Activated CD4-positive, alpha-beta T cell treated with anti-CD3 and anti-CD28 coated beads for 36 hours (primary cell): ENCODE measurements around the gene CYFIP2. TPM values are rescaled to one million over a fixed set of nuclear protein-coding genes. Genes with fewer than 3 reads are reported as not detected.

Experiments
- ATAC-seq: fragments of 200-7000 bp; cut with Tn5 transposase; one replicate; pipeline ENCODE4 v1.10.0; 2021; ENCODE audit warnings: mild to moderate bottlenecking, moderate library complexity
- CTCF ChIA-PET: fragments of 350-600 bp; sonication (Branson Sonifier 250); formaldehyde crosslinking; loops from one replicate; lab custom pipeline; 2021; ENCODE audit warnings: antibody characterized with exemption; lab: Charles Lee
- POLR2A ChIA-PET: fragments of 350-600 bp; sonication (Branson Sonifier 250); formaldehyde crosslinking; loops from one replicate; lab custom pipeline; 2021; ENCODE audit warnings: antibody characterized with exemption, inconsistent platforms; lab: Charles Lee
- DNase-seq: peaks from one replicate; pipeline ENCODE4 v3.0.0-alpha.2; 2020
- H3K27ac Mint-ChIP-seq: one replicate; pipeline ENCODE4 v1.8.0; 2021; ENCODE audit warnings: mixed read lengths
- H3K27me3 Mint-ChIP-seq: one replicate; pipeline ENCODE4 v1.8.0; 2021; ENCODE audit warnings: mixed read lengths
- H3K36me3 Mint-ChIP-seq: one replicate; pipeline ENCODE4 v1.8.0; 2021; ENCODE audit warnings: low read depth, mixed read lengths
- H3K4me1 Mint-ChIP-seq: one replicate; pipeline ENCODE4 v1.8.0; 2021; ENCODE audit warnings: mixed read lengths
- H3K4me3 Mint-ChIP-seq: one replicate; pipeline ENCODE4 v1.8.0; 2021; ENCODE audit warnings: mild to moderate bottlenecking, moderate library complexity, mixed read lengths
- H3K9me3 Mint-ChIP-seq: one replicate; pipeline ENCODE4 v1.8.0; 2021; ENCODE audit warnings: low read depth, mixed read lengths
- intact Hi-C, 2 experiments: fragments of 100-400 bp; cut with DNase I in 1 of 2; cut with micrococcal nuclease in 1 of 2; formaldehyde crosslinking; loops; one replicate each; pipeline versions ENCODE4 v1.14.2 to v1.15.1; 2022 to 2024; cut with DNase I, micrococcal nuclease
- total RNA-seq, 2 experiments: library from RNA; stranded (reverse); gene quantifications; one replicate each; pipeline ENCODE4 v1.2.3, GENCODE V29; 2021

The CYFIP2 gene
- total RNA-seq, result 100 to 1,000 TPM; 277 to 526 TPM

DNA sequence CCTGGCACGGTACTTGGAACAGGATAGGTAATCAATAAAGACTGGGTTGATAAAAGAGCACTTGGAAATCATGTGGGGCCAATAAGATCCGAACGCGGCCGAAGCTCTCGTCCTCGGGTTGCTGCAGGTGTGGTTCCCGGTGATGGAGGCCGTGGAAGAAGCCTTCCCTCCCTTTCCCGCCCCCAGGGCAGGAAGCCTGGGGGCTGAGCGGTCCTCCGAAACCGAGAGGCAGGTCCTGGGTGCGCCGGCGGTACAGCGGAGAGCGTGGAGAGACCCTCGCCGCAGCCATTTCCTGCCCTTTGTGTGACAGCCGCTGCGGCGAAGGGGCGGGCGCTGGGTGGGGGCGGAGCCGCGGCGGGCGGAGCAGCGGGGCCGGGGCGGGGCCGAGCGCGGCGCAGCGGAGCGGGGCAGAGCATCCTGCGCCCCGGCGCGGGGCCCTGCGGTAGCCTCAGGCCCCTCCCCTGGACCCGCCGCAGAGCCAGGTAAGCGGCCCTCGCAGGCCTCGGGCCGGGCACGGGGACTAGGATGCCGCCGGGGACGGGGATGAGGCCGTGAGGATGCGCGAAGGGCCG lies at the start of gene CYFIP2:
CYFIP2 (plus strand) TSS at position 410 of the 572 bp plus-strand sequence. CDS start 19,239 bp downstream, outside the sequence.
- peak within 1 kb of the TSS; percentile 96 for H3K4me3 Mint-ChIP-seq

DNA sequence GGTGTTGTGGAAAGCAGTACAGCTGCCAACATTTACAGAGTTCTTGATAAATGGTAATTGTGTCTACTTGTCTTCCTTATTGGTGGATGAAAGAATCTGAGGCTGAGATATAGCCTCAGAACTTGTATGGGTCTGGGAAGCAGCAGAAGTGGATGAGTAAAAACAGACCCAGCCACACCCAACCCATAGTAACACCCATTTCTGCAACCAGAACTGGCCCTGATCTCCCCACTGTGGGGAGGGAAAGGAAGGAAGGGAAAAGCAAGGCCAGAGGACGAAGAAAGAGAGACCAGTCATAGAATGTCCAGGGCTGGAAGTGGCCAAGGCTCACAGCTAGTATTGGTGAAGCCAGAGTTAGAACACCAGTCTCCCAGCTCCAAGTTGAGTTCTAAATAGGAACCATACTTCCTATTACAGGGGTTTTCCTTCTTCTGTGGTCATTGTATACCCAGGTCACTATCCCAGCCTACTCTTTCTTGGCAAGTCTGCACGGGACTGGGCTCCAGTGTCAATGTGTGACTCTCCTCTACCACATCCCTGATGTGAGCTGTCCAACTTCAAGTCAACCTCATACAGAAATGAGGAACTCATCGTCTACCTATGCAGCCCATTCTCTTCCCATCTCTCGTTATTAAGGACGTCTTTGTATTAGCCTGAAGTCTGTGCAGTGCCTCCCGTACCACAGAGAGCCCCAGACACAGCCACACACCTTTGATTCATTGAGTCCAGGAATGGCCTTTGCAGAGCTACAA lies 49.4 kb upstream of the CYFIP2 start:
- DNase-seq (no peak), ATAC-seq (no peak)
- H3K4me3 Mint-ChIP-seq, result peak overlapping the region; percentile 54
- intact Hi-C loops, result loop anchor here in 1 of 2 experiments (1.0 to 10.0 kb wide), 2 partner anchors 18 to 192 kb away; no protein-coding TSS in a partner anchor
- ChIA-PET CTCF (interaction anchor here (0.8 to 4.2 kb wide), 10 partner anchors 9 to 74 kb away, joined by 3 to 25 read pairs (median 4); partner anchors contain the start of gene MED7), POLR2A (interaction anchor here (0.6 to 1.9 kb wide), 16 partner anchors 8 to 278 kb away, joined by 3 to 7 read pairs (median 4); partner anchors contain the start of gene MED7)
- H3K4me1 Mint-ChIP-seq, result peaks cover 97% of the 10 kb centered on the region
- H3K27ac Mint-ChIP-seq, result peak overlapping the region; percentile 90
- no peaks in the 10 kb centered on the region for H3K27me3 Mint-ChIP-seq
- H3K9me3 Mint-ChIP-seq, result peaks cover 2% of the 10 kb centered on the region
- H3K36me3 Mint-ChIP-seq, result peaks cover 96% of the 10 kb centered on the region

More for the DNA sequence above, at the start of gene CYFIP2:
- ChIA-PET POLR2A (interaction anchor here (0.9 kb wide), 1 partner anchor 12 kb away, joined by 4 read pairs; no protein-coding TSS in a partner anchor), CTCF (interaction anchor here (0.6 to 4.5 kb wide), 6 partner anchors 8 to 45 kb away, joined by 3 to 33 read pairs (median 4); no protein-coding TSS in a partner anchor)
- intact Hi-C loops, result loop anchor here (1.0 to 5.0 kb wide), 6 partner anchors 12 to 116 kb away; no protein-coding TSS in a partner anchor
- ATAC-seq (peak; percentile 78), DNase-seq (peak; percentile 91)
- H3K27me3 Mint-ChIP-seq, result no peaks in the 10 kb centered on the region
- peak within 1 kb of the TSS; percentile 98 for H3K27ac Mint-ChIP-seq
- H3K4me1 Mint-ChIP-seq, result peaks cover 68% of the 10 kb centered on the region
- peaks cover 38% of the 10 kb centered on the region for H3K36me3 Mint-ChIP-seq
- no peaks in the 10 kb centered on the region for H3K9me3 Mint-ChIP-seq

DNA sequence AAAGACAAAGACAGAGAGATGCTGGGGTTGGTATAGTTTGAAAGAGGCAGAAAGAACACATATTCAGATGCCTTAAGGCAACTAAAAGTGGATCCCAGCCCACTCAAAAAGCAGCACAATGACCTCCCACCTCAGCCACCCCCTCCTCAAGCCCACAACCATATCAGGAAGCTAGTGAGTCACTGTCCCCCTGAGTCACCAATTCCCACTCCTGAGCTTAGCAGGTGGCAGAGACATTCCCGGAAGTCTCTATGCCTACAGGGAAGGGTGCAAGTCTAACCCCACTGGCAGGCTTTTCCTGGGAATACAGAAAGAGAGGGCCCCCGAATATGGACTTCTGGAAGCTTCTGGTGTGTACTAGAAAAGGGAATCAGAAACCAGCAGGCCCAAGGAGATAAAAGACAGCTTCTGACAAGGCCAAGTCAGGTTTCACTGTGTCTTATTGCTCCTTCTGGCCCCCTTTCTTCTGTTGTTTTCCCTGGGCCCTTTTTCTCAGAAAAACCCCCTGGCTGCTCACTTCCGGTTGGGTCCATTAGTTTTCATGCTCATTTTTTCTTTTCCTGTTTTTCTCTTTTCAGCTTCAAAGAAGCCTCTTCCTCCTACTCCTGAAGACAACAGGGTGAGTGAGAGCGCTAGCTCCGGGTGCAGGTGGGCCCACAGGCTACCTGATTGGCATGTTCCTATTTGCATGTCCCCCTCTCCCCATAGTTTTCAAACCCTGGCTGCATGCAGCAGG lies 48.5 kb upstream of the CYFIP2 start:
- H3K27ac Mint-ChIP-seq, result peak overlapping the region; percentile 90
- intact Hi-C loops, result loop anchor here (1.0 to 10.0 kb wide), 3 partner anchors 19 to 641 kb away; partner anchors contain the start of gene CLINT1 (in 1 of the 2)
- POLR2A ChIA-PET, result interaction anchor here (0.6 to 1.6 kb wide), 13 partner anchors 11 to 278 kb away, joined by 3 to 7 read pairs (median 4); partner anchors contain the start of gene MED7
- CTCF ChIA-PET, result interaction anchor here (0.6 to 4.2 kb wide), 13 partner anchors 8 to 68 kb away, joined by 3 to 25 read pairs (median 4); no protein-coding TSS in a partner anchor
- no peaks in the 10 kb centered on the region for H3K27me3 Mint-ChIP-seq
- peak overlapping the region; percentile 54 for H3K4me3 Mint-ChIP-seq
- peaks cover 96% of the 10 kb centered on the region for H3K4me1 Mint-ChIP-seq
- DNase-seq, result peak; percentile 63
- peak; percentile 1 for ATAC-seq
- H3K36me3 Mint-ChIP-seq, result peaks cover 94% of the 10 kb centered on the region
- H3K9me3 Mint-ChIP-seq, result peaks cover 2% of the 10 kb centered on the region

DNA sequence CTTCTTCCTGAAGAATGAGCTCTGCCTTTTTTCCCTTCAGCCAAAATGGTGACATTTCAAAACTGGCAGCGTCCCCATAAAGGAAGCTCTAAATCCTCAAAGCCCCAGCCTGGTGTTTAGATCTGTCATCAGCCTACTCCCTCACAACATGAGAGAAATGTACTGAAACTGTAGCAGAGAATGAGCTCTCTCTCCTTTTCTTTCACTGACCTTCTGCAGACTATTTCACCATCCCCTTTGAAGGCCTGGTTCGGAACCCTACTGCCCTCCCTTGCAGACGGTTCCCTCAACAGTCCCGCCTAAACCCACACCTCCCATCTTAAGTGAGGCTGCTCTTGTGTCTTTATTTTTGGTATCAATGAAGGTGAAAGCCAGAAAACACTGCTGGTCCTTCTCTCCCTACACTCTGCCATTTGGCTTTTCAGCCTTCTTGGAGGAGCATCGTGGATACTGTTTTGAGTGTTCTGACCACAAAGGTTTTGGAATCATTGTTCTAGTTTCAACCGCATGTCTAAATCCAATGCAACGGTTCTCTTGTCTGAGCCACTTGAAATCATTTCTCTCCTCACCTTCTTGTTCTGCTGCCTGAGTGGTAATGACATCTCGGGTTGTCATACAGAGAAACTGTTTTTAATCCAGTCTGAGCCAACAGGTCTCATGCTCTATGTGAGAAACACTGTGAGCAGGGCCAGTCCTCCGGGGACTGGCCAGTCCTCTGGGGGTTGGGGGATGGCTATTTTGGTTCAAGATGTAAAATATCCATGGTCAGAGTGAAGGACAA lies 46.2 kb upstream of the CYFIP2 start:
- H3K27me3 Mint-ChIP-seq, result no peaks in the 10 kb centered on the region
- POLR2A ChIA-PET, result interaction anchor here (0.6 to 1.4 kb wide), 16 partner anchors 14 to 131 kb away, joined by 3 to 10 read pairs (median 3); partner anchors contain the start of gene ITK

DNA sequence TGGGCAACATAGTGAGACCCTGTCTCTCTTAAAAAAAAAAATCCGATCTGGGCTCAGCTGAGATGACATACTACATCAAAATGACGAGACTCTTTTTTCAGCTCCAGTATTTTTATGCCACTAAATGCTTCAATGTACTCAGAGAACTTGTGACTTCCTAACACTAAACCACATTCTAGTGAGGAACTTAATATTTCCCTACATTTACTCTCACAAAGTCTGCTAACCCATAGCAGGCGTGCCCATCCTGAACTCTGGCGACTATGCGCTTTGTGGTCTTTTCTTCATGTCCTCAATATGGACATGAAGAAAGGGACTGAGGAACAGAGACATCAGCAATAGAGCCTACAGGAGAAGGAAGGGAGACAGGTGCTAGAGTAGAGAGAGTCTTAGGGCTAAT lies 44.0 kb upstream of the CYFIP2 start:
- Mint-ChIP-seq H3K4me3 (peak overlapping the region; percentile 77), H3K36me3 (peaks cover 91% of the 10 kb centered on the region), H3K9me3 (peaks cover 2% of the 10 kb centered on the region), H3K27ac (peak overlapping the region; percentile 99), H3K4me1 (peaks cover 89% of the 10 kb centered on the region), H3K27me3 (no peaks in the 10 kb centered on the region)
- DNase-seq (no peak), ATAC-seq (peak; percentile 2)
- ChIA-PET POLR2A (interaction anchor here (0.7 to 1.4 kb wide), 9 partner anchors 14 to 302 kb away, joined by 3 to 8 read pairs (median 4); no protein-coding TSS in a partner anchor), CTCF (interaction anchor here (0.5 to 1.9 kb wide), 10 partner anchors 13 to 197 kb away, joined by 3 to 16 read pairs (median 4); partner anchors contain the start of gene ITK)
- intact Hi-C loops, result loop anchor here (1.0 to 5.0 kb wide), 14 partner anchors 11 to 301 kb away; partner anchors contain the start of gene CYFIP2 (in 1 of the 2)

More for the DNA sequence above, 46.2 kb upstream of the CYFIP2 start:
- peak; percentile 63 for ATAC-seq
- intact Hi-C loops, result loop anchor here (1.0 to 10.0 kb wide), 5 partner anchors 39 to 639 kb away; partner anchors contain the start of genes CLINT1 (in 1 of the 2), CYFIP2 (in 1 of the 2) and ITK (in 1 of the 2)
- peak; percentile 62 for DNase-seq
- Mint-ChIP-seq H3K36me3 (peaks cover 91% of the 10 kb centered on the region), H3K4me1 (peaks cover 90% of the 10 kb centered on the region), H3K27ac (peak overlapping the region; percentile 93), H3K4me3 (peak overlapping the region; percentile 33), H3K9me3 (no peaks in the 10 kb centered on the region)
- CTCF ChIA-PET, result interaction anchor here (0.7 to 4.2 kb wide), 9 partner anchors 12 to 70 kb away, joined by 3 to 25 read pairs (median 4); partner anchors contain the start of gene ITK

DNA sequence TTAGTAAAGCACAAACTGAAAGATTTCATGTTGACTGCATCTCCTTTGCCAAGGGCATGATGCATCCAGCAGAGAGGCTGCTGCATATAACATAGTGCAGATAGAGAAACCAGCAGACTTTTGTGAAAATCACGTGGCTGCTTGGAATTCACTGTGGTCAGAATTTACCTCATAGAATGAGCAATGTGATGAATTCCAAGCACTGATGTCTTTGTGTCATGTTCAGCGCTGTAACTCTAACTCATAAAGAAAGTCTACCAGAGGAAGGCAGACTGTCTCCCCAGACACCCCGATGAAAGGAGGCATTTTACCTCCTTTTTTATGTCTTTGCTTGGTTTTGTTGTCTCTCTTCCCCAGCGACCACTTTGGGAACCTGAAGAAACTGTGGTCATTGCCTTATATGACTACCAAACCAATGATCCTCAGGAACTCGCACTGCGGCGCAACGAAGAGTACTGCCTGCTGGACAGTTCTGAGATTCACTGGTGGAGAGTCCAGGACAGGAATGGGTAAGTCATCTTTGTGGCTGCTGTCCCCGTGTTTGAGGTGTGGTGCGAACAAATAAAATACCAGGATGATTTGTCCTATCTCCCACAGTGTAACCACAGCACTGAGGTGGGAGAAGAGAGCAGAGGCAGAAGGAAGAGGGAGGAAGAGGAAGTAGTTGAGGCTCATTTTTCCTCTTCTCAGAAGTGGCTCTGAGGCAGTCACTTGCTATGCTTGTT lies 43.3 kb upstream of the CYFIP2 start:
- Mint-ChIP-seq H3K27ac (peak overlapping the region; percentile 99), H3K4me1 (peaks cover 86% of the 10 kb centered on the region), H3K27me3 (no peaks in the 10 kb centered on the region), H3K36me3 (peaks cover 91% of the 10 kb centered on the region), H3K9me3 (peaks cover 2% of the 10 kb centered on the region), H3K4me3 (peak overlapping the region; percentile 77)
- ATAC-seq (peak; percentile 63), DNase-seq (peak; percentile 86)
- CTCF ChIA-PET, result interaction anchor here (1.1 to 1.9 kb wide), 6 partner anchors 12 to 74 kb away, joined by 3 to 16 read pairs (median 5); partner anchors contain the start of gene ITK
- intact Hi-C loops, result loop anchor here (1.0 to 5.0 kb wide), 14 partner anchors 11 to 302 kb away; partner anchors contain the start of gene CYFIP2 (in 1 of the 2)
- POLR2A ChIA-PET, result interaction anchor here (0.6 to 1.4 kb wide), 7 partner anchors 24 to 302 kb away, joined by 3 to 7 read pairs (median 4); no protein-coding TSS in a partner anchor

DNA sequence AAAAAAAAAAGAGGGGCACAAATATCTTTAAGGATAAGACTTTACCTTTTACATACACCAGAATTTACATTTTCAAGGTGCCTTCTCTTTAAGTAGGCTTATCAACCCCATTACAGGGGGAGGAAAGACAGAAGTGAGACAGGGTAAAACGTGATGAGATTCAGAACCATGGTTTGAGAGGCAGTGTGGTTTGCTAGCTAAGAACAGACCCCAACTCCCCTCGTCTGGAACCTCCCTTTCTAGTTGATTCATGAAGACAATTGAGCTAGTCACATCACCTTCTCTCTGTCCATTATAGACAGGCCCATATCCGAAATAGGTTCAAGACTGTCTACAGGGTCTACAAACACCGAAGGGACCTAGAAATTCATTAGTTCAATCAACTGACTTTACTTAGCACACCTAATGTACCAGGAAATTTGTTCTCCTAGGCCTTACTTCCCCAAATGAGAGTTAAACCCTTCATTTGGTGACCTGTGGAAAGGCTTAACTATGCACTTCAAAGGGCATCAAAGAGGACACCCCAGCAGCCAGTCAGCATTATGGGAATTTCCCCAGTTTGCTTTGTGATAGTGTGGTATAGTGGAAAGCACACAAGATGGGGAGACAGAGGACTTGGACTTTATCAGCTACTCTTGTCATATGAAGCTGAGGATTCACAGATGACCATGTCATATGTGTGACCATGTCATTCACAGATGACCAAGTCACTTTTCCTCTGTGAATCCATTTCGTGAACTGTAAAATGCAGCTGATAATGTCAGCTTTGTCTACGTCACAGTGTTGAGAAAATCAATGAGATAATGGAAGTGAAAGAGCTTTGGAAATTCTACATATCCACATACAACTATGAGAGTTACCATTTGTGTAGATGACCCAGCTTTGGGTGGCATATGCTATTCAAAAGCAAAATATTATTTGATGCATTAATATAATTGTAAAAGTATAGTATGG lies 40.2 kb upstream of the CYFIP2 start:
- Mint-ChIP-seq H3K4me1 (peaks cover 73% of the 10 kb centered on the region), H3K4me3 (peak overlapping the region; percentile 77), H3K36me3 (peaks cover 83% of the 10 kb centered on the region), H3K9me3 (peaks cover 2% of the 10 kb centered on the region), H3K27me3 (no peaks in the 10 kb centered on the region), H3K27ac (peak overlapping the region; percentile 96)
- intact Hi-C loops, result loop anchor here in 1 of 2 experiments (1.0 kb wide), 2 partner anchors 22 to 28 kb away; no protein-coding TSS in a partner anchor
- ATAC-seq, result peak; percentile 30
- DNase-seq, result no peak
- ChIA-PET POLR2A (interaction anchor here (0.7 to 2.2 kb wide), 9 partner anchors 10 to 58 kb away, joined by 3 to 7 read pairs (median 4); partner anchors contain the start of gene ITK), CTCF (interaction anchor here (1.0 to 3.6 kb wide), 13 partner anchors 9 to 88 kb away, joined by 3 to 20 read pairs (median 4); no protein-coding TSS in a partner anchor)

DNA sequence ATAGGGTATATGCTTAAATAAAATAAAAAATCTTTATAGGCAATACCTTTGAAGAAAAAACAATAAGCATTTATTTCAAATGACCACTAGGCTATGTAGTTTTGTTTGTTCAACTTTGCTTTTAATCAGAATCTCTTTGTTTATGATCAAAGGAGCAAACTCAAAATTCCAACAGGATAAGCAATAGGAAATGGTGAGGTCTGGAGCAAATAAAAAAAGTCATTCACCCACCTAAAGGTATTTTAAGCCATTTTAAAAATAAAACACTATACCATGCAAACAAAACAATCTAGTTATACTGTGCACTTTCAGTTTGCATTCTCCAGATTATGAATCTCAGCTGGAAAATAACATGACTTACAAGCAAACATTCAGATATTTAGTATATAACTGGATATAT lies 35.3 kb upstream of the CYFIP2 start:
- ATAC-seq (no peak), DNase-seq (no peak)
- Mint-ChIP-seq H3K27me3 (no peaks in the 10 kb centered on the region), H3K9me3 (peaks cover 2% of the 10 kb centered on the region), H3K27ac (no peak overlapping the region), H3K4me1 (peaks cover 75% of the 10 kb centered on the region), H3K4me3 (no peak overlapping the region), H3K36me3 (peaks cover 85% of the 10 kb centered on the region)
- CTCF ChIA-PET, result interaction anchor here (0.8 to 1.7 kb wide), 5 partner anchors 13 to 515 kb away, joined by 3 to 4 read pairs (median 3); partner anchors contain the start of gene MED7
- intact Hi-C loops, result no loop called here
- POLR2A ChIA-PET, result no interaction called here
